Measurements from ENCODE around the gene APOLD1. TPM values are rescaled to one million over a fixed set of nuclear protein-coding genes. Genes with fewer than 3 reads are reported as not detected.
"Not testable (repeated sequence)": the region's sequence is repeated elsewhere in the genome, so short reads cannot be mapped to it uniquely, and the experiment has no call there.

The APOLD1 gene
- total RNA-seq, 1 donor from 2014 or later = 7.9 TPM

GRCh38 chr12:12839003-12839395, 53.5 kb downstream of the APOLD1 start:
- intact Hi-C loops (cut with micrococcal nuclease) = no loop called here

GRCh38 chr12:12839439-12839838, 54.0 kb downstream of the APOLD1 start:
- intact Hi-C loops (cut with micrococcal nuclease) = not testable (repeated sequence)

- intact Hi-C loops (cut with micrococcal nuclease) = no loop called here
Measured at GRCh38 chr12:12839873-12840579, 54.6 kb downstream of the APOLD1 start.

- intact Hi-C loops (cut with micrococcal nuclease) = no loop called here
Measured at GRCh38 chr12:12840580-12840899, 55.1 kb downstream of the APOLD1 start.

Other genes with a start within 250 kb of the APOLD1 start
- gene DUSP16, start 222.8 kb upstream of the APOLD1 start, total RNA-seq = 37.3 and 40.6 TPM in 2 replicates
- 15.9 and 17.6 TPM in 2 replicates for gene CREBL2, start 173.8 kb upstream of the APOLD1 start, total RNA-seq
- 11.6 and 12.0 TPM in 2 replicates for gene GPR19, start 89.5 kb upstream of the APOLD1 start, total RNA-seq
- gene CDKN1B, start 68.3 kb upstream of the APOLD1 start, total RNA-seq = 89.3 and 90.8 TPM in 2 replicates
- gene DDX47, start 27.7 kb downstream of the APOLD1 start, total RNA-seq = 80.6 and 85.5 TPM in 2 replicates
- gene GPRC5A, start 105.9 kb downstream of the APOLD1 start, total RNA-seq = 0.02 TPM in 1 of 2 replicates, not detected in the other
- not detected in 2 replicates for gene GPRC5D, start 166.5 kb downstream of the APOLD1 start, total RNA-seq
- 10.4 TPM in 2 replicates for gene HEBP1, start 214.6 kb downstream of the APOLD1 start, total RNA-seq